Astrocyte of the hippocampus (primary cell): Measurements from ENCODE around the gene FGF10.

Experiments
- DNase-seq: peaks from one replicate; pipeline ENCODE4 v3.0.0; 2011; ENCODE audit warnings: low read depth, low spot score

The FGF10 gene

GRCh38 chr5:44389090-44389822, at the start of gene FGF10:
FGF10 (minus strand) TSS chr5:44389420; CDS start chr5:44388682, 738 bp downstream.
- DNase-seq: peak; percentile 37

- no peak for DNase-seq
Observed at GRCh38 chr5:44426944-44427343, 37.7 kb upstream of the FGF10 start.

- no peak for DNase-seq
Observed at GRCh38 chr5:44412286-44412685, 23.1 kb upstream of the FGF10 start.

GRCh38 chr5:44402084-44402483, 12.9 kb upstream of the FGF10 start:
- DNase-seq: no peak

- DNase-seq: no peak
Observed at GRCh38 chr5:44401611-44402010, 12.4 kb upstream of the FGF10 start.

- DNase-seq: no peak
Observed at GRCh38 chr5:44398382-44398781, 9.2 kb upstream of the FGF10 start.

- no peak for DNase-seq
Observed at GRCh38 chr5:44396312-44396711, 7.1 kb upstream of the FGF10 start.

- DNase-seq: no peak
Observed at GRCh38 chr5:44390351-44390750, 1.1 kb upstream of the FGF10 start.

- no peak for DNase-seq
Observed at GRCh38 chr5:44389823-44390143, 563 bp upstream of the FGF10 start.

GRCh38 chr5:44388321-44389089, 715 bp downstream of the FGF10 start:
- DNase-seq: peak; percentile 24

- no peak for DNase-seq
Observed at GRCh38 chr5:44387921-44388320, 1.3 kb downstream of the FGF10 start.

GRCh38 chr5:44387406-44387805, 1.8 kb downstream of the FGF10 start:
- no peak for DNase-seq

GRCh38 chr5:44385291-44385900, 3.8 kb downstream of the FGF10 start:
- DNase-seq: no peak

GRCh38 chr5:44384816-44385215, 4.4 kb downstream of the FGF10 start:
- DNase-seq: no peak

- DNase-seq: no peak
Observed at GRCh38 chr5:44382894-44383293, 6.3 kb downstream of the FGF10 start.

GRCh38 chr5:44377057-44377456, 12.2 kb downstream of the FGF10 start:
- no peak for DNase-seq

GRCh38 chr5:44372028-44372427, 17.2 kb downstream of the FGF10 start:
- no peak for DNase-seq

GRCh38 chr5:44367203-44367602, 22.0 kb downstream of the FGF10 start:
- no peak for DNase-seq

GRCh38 chr5:44365345-44365744, 23.9 kb downstream of the FGF10 start:
- peak; percentile 1 for DNase-seq

- no peak for DNase-seq
Observed at GRCh38 chr5:44364097-44364496, 25.1 kb downstream of the FGF10 start.

- no peak for DNase-seq
Observed at GRCh38 chr5:44361342-44362001, 27.7 kb downstream of the FGF10 start.

- no peak for DNase-seq
Observed at GRCh38 chr5:44360919-44361318, 28.3 kb downstream of the FGF10 start.
